ENCODE data around the gene DUSP5.

Gene DUSP5

GRCh38 chr10:110507346-110507745, 9.6 kb downstream of the DUSP5 start:
- Histone ChIP-seq H3K4me2 (ENCODE audit: insufficient read depth, low read length, poor library complexity, severe bottlenecking) (no peak overlapping the region), H3K27ac (replicated peaks; ENCODE audit: low read length) (no peak overlapping the region), H3K9ac (ENCODE audit: low read depth, low read length, poor library complexity) (no peak overlapping the region), H3K27me3 (ENCODE audit: control insufficient read depth in 3 of 3, insufficient read depth in 3 of 3, low read depth in 1 of 3, low read length in 3 of 3) (no peaks in the 10 kb centered on the region), H4K91ac (ENCODE audit: low read depth, low read length, poor library complexity) (no peak overlapping the region), H2BK15ac (ENCODE audit: low read length) (no peak overlapping the region), H3K18ac (ENCODE audit: low read length) (no peak overlapping the region), H3K9me3 (replicated peaks in 1 of 2; ENCODE audit: control insufficient read depth in 2 of 2, insufficient read depth in 1 of 2, low read depth in 1 of 2, low read length in 2 of 2) (no peaks in the 10 kb centered on the region), H3K4me3 (ENCODE audit: low read length in 2 of 2) (no peak overlapping the region), H3K79me1 (ENCODE audit: low read depth, low read length) (peaks cover 1% of the 10 kb centered on the region), H2BK120ac (ENCODE audit: low read depth, low read length) (no peak overlapping the region), H3K36me3 (replicated peaks in 1 of 2; ENCODE audit: control insufficient read depth in 2 of 2, insufficient read depth in 2 of 2, low read length in 2 of 2) (peaks cover 0 to 21% of the 10 kb centered on the region in 2 donors), H3K4ac (ENCODE audit: low read length) (no peak overlapping the region), H2AFZ (ENCODE audit: low read length) (no peak overlapping the region), H3K14ac (ENCODE audit: low read length) (no peak overlapping the region), H2AK5ac (ENCODE audit: low read depth, low read length) (no peak overlapping the region), H2BK12ac (ENCODE audit: low read length) (no peak overlapping the region), H3K23ac (ENCODE audit: low read depth, low read length, poor library complexity) (no peak overlapping the region), H2BK5ac (ENCODE audit: low read length) (no peak overlapping the region), H3K4me1 (ENCODE audit: control insufficient read depth in 2 of 2, insufficient read depth in 1 of 2, low read depth in 1 of 2, low read length in 2 of 2) (peaks cover 0 to 11% of the 10 kb centered on the region in 2 donors), H4K8ac (ENCODE audit: low read depth, low read length) (no peak overlapping the region)
- no peak for DNase-seq (ENCODE audit: low spot score)
- WGBS, 2 donors (ENCODE audit: extremely low coverage in 2 of 2, insufficient read length in 2 of 2, insufficient replicate concordance in 1 of 2): no CpG with 5 or more reads among the region's 6 CpGs

GRCh38 chr10:110508159-110508788, 10.6 kb downstream of the DUSP5 start:
- Histone ChIP-seq H2AK5ac (ENCODE audit: low read depth, low read length) (no peak overlapping the region), H3K23ac (ENCODE audit: low read depth, low read length, poor library complexity) (no peak overlapping the region), H3K4me2 (ENCODE audit: insufficient read depth, low read length, poor library complexity, severe bottlenecking) (no peak overlapping the region), H3K79me1 (ENCODE audit: low read depth, low read length) (no peaks in the 10 kb centered on the region), H2BK5ac (ENCODE audit: low read length) (no peak overlapping the region), H2BK12ac (ENCODE audit: low read length) (no peak overlapping the region), H3K27ac (replicated peaks; ENCODE audit: low read length) (no peak overlapping the region), H3K4ac (ENCODE audit: low read length) (no peak overlapping the region), H3K4me3 (ENCODE audit: low read length in 2 of 2) (no peak overlapping the region), H4K91ac (ENCODE audit: low read depth, low read length, poor library complexity) (no peak overlapping the region), H3K9ac (ENCODE audit: low read depth, low read length, poor library complexity) (no peak overlapping the region), H3K18ac (ENCODE audit: low read length) (no peak overlapping the region), H2BK120ac (ENCODE audit: low read depth, low read length) (no peak overlapping the region), H3K4me1 (ENCODE audit: control insufficient read depth in 2 of 2, insufficient read depth in 1 of 2, low read depth in 1 of 2, low read length in 2 of 2) (peaks cover 0 to 8% of the 10 kb centered on the region in 2 donors), H2BK15ac (ENCODE audit: low read length) (peak overlapping the region; percentile 1), H3K27me3 (ENCODE audit: control insufficient read depth in 3 of 3, insufficient read depth in 3 of 3, low read depth in 1 of 3, low read length in 3 of 3) (no peaks in the 10 kb centered on the region), H3K9me3 (replicated peaks in 1 of 2; ENCODE audit: control insufficient read depth in 2 of 2, insufficient read depth in 1 of 2, low read depth in 1 of 2, low read length in 2 of 2) (no peaks in the 10 kb centered on the region), H2AFZ (ENCODE audit: low read length) (no peak overlapping the region), H4K8ac (ENCODE audit: low read depth, low read length) (no peak overlapping the region), H3K14ac (ENCODE audit: low read length) (no peak overlapping the region), H3K36me3 (replicated peaks in 1 of 2; ENCODE audit: control insufficient read depth in 2 of 2, insufficient read depth in 2 of 2, low read length in 2 of 2) (peaks cover 0 to 21% of the 10 kb centered on the region in 2 donors)
- no CpG with 5 or more reads among the region's 9 CpGs for WGBS, 2 donors (ENCODE audit: extremely low coverage in 2 of 2, insufficient read length in 2 of 2, insufficient replicate concordance in 1 of 2)
- DNase-seq (ENCODE audit: low spot score): no peak

GRCh38 chr10:110508806-110509544, 11.3 kb downstream of the DUSP5 start:
- no peaks in the 10 kb centered on the region for H3K27me3 ChIP-seq (ENCODE audit: control insufficient read depth in 3 of 3, insufficient read depth in 3 of 3, low read depth in 1 of 3, low read length in 3 of 3)
- no peak overlapping the region for H2BK12ac ChIP-seq (ENCODE audit: low read length)
- no peak overlapping the region for H3K4ac ChIP-seq (ENCODE audit: low read length)
- no peak for DNase-seq (ENCODE audit: low spot score)
- no peak overlapping the region for H2BK120ac ChIP-seq (ENCODE audit: low read depth, low read length)
- H3K27ac ChIP-seq (replicated peaks; ENCODE audit: low read length): no peak overlapping the region
- H2BK15ac ChIP-seq (ENCODE audit: low read length): no peak overlapping the region
- no peak overlapping the region for H3K4me3 ChIP-seq (ENCODE audit: low read length in 2 of 2)
- H3K9ac ChIP-seq (ENCODE audit: low read depth, low read length, poor library complexity): no peak overlapping the region
- no peak overlapping the region for H3K23ac ChIP-seq (ENCODE audit: low read depth, low read length, poor library complexity)
- no peak overlapping the region for H2BK5ac ChIP-seq (ENCODE audit: low read length)
- WGBS, 2 donors (ENCODE audit: extremely low coverage in 2 of 2, insufficient read length in 2 of 2, insufficient replicate concordance in 1 of 2): no CpG with 5 or more reads among the region's 11 CpGs
- H2AK5ac ChIP-seq (ENCODE audit: low read depth, low read length): no peak overlapping the region
- H3K36me3 ChIP-seq (replicated peaks in 1 of 2; ENCODE audit: control insufficient read depth in 2 of 2, insufficient read depth in 2 of 2, low read length in 2 of 2): peaks cover 0 to 21% of the 10 kb centered on the region in 2 donors
- H3K14ac ChIP-seq (ENCODE audit: low read length): no peak overlapping the region
- H4K91ac ChIP-seq (ENCODE audit: low read depth, low read length, poor library complexity): no peak overlapping the region
- peaks cover 0 to 8% of the 10 kb centered on the region in 2 donors for H3K4me1 ChIP-seq (ENCODE audit: control insufficient read depth in 2 of 2, insufficient read depth in 1 of 2, low read depth in 1 of 2, low read length in 2 of 2)
- no peak overlapping the region for H3K18ac ChIP-seq (ENCODE audit: low read length)
- no peak overlapping the region for H3K4me2 ChIP-seq (ENCODE audit: insufficient read depth, low read length, poor library complexity, severe bottlenecking)
- H2AFZ ChIP-seq (ENCODE audit: low read length): no peak overlapping the region
- H4K8ac ChIP-seq (ENCODE audit: low read depth, low read length): no peak overlapping the region
- H3K9me3 ChIP-seq (replicated peaks in 1 of 2; ENCODE audit: control insufficient read depth in 2 of 2, insufficient read depth in 1 of 2, low read depth in 1 of 2, low read length in 2 of 2): no peaks in the 10 kb centered on the region
- no peaks in the 10 kb centered on the region for H3K79me1 ChIP-seq (ENCODE audit: low read depth, low read length)

GRCh38 chr10:110509560-110509959, 11.9 kb downstream of the DUSP5 start:
- no CpG with 5 or more reads among the region's 2 CpGs for WGBS, 2 donors (ENCODE audit: extremely low coverage in 2 of 2, insufficient read length in 2 of 2, insufficient replicate concordance in 1 of 2)
- Histone ChIP-seq H3K4me1 (ENCODE audit: control insufficient read depth in 2 of 2, insufficient read depth in 1 of 2, low read depth in 1 of 2, low read length in 2 of 2) (peaks cover 0 to 8% of the 10 kb centered on the region in 2 donors), H3K14ac (ENCODE audit: low read length) (no peak overlapping the region), H3K79me1 (ENCODE audit: low read depth, low read length) (no peaks in the 10 kb centered on the region), H3K27ac (replicated peaks; ENCODE audit: low read length) (no peak overlapping the region), H2AK5ac (ENCODE audit: low read depth, low read length) (no peak overlapping the region), H2BK15ac (ENCODE audit: low read length) (no peak overlapping the region), H3K18ac (ENCODE audit: low read length) (no peak overlapping the region), H2BK5ac (ENCODE audit: low read length) (no peak overlapping the region), H4K91ac (ENCODE audit: low read depth, low read length, poor library complexity) (no peak overlapping the region), H2AFZ (ENCODE audit: low read length) (no peak overlapping the region), H3K23ac (ENCODE audit: low read depth, low read length, poor library complexity) (no peak overlapping the region), H2BK12ac (ENCODE audit: low read length) (no peak overlapping the region), H3K27me3 (ENCODE audit: control insufficient read depth in 3 of 3, insufficient read depth in 3 of 3, low read depth in 1 of 3, low read length in 3 of 3) (no peaks in the 10 kb centered on the region), H3K4me3 (ENCODE audit: low read length in 2 of 2) (no peak overlapping the region), H3K4me2 (ENCODE audit: insufficient read depth, low read length, poor library complexity, severe bottlenecking) (no peak overlapping the region), H3K4ac (ENCODE audit: low read length) (no peak overlapping the region), H3K9me3 (replicated peaks in 1 of 2; ENCODE audit: control insufficient read depth in 2 of 2, insufficient read depth in 1 of 2, low read depth in 1 of 2, low read length in 2 of 2) (no peaks in the 10 kb centered on the region), H2BK120ac (ENCODE audit: low read depth, low read length) (no peak overlapping the region), H3K36me3 (replicated peaks in 1 of 2; ENCODE audit: control insufficient read depth in 2 of 2, insufficient read depth in 2 of 2, low read length in 2 of 2) (peaks cover 0 to 21% of the 10 kb centered on the region in 2 donors), H4K8ac (ENCODE audit: low read depth, low read length) (no peak overlapping the region), H3K9ac (ENCODE audit: low read depth, low read length, poor library complexity) (no peak overlapping the region)
- DNase-seq (ENCODE audit: low spot score): no peak
